GM19397 (cell line): ENCODE data around the gene COL23A1.

Experiments
- ATAC-seq: cut with Tn5 transposase; IDR thresholded peaks from one replicate; pipeline ENCODE4 v1.9.1; 2021; ENCODE audit warnings: mild to moderate bottlenecking, moderate library complexity; ENCODE audit not compliant: unreplicated experiment

COL23A1 gene

DNA sequence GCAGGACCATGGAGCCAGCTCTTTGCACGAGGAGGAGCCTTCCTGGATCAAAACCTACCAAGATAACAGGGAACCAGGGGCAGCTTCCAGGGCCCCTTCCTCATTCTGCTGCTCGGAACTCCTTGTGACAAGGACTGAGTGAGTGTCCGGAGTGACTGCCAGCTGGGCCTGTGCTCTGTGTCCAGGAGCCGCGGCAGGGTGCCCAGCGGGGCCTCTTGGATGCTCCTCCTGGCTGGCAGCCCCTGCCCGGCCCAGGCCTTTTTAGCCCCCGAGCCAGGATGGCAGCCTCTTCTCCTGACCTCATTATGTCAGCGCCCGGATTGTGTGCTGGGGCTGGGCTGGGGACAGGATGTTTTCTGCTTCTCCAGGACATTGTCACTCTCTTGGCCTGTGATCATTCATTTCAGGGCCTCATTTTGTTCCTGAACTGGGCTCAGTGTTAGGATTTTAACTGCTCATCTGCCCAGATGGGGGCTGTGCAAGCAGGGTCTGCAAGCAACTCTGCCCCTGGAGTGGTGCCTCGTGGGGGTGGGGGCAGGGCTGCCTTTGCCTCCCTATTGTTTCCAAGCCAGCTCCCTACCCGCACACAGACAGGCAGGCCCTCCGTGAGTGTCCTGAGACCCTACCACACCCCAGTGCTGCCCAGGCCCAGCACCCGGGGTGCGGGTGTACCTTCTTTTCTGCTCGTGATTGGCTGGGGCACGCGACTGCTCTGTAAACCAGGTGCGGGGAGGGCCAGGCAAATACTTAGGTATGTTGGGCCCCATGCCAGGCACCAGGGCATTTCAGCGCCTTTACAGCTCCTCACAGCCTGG lies 161.6 kb downstream of the COL23A1 start:
- no peak for ATAC-seq

DNA sequence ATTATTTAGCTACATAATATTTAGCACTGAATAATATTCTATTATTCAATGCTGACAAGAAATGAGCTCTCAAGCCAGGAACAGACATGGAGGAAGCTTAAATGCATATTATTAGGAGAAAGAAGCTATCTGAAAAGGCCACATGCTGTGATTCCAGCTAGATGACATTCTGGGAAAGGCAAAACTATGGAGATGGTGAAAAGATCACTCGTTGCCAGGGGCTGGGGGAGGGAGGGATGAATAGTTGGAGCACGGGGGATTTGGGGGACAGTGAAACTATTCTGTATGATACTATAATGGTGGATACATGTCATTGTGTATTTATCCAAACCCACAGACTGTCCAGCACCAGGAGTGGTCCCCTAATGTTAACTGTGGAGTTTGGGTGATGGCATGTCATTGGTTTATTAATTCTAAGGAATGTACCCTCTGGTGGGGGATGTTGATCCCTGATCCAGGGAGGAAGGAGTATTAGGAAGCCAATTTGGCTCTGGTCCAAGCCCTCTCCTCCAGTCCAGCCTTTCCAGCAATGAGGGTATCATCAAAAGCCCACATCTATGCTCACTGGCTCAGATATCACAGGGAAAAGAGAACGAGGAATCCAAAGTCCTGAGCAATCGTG lies 162.5 kb downstream of the COL23A1 start:
- no peak for ATAC-seq

DNA sequence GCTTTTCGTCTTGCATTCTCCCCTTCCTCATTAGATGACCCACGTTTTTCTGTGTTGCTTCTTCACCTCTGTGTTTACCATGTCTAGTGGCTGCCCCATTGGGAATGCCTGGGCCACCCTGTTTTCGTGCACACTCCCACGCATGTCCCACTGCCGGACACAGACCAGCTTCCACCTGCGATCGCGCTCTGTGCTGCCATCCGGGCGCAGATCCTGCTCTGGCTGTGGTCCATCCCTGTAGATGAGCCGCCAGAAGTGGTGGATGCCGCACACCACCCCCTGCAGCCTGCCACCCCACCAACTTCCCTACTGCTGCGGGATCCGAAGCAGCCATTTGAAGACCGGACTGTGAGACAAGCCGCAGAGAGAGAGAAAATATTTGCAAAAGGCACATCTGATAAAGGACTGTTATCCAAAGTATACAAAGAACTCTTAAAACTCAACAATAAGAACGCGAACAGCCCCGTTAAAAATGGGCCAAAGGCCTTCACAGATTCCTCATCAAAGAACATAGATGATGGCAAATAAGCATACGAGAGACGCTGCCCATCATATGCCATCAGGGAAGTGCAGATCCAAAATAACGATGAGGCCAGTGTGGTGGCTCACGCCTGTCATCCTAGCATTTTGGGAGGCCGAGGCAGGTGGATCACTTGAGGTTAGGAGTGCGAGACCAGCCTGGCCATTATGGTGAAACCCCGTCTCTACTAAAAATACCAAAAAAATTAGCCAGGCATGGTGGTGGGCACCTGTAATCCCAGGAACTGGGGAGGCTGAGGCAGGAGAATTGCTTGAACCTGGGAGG lies 163.7 kb downstream of the COL23A1 start:
- no peak for ATAC-seq

DNA sequence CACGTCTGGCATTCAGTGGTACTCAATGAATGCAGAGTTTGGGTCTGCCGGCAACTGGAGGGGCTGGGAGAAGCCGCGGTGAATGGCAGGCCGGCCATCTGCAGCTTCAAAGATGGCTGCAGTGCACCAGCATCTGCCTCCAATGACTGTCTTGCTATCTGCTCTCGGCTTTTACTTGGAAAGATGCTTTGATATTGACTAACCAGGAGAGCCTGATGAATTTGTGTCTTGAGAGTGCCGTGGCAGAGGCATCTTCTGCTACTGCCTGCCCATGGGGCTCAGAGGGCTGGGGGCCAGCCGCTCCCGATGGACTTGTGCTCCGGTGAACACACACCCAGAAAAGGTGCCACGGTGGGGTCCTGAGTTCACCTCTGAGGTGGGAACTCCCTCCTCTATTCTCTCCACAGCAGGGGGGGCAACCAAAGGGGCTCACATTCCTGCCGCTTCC lies 164.5 kb downstream of the COL23A1 start:
- ATAC-seq: no peak

GRCh38 chr5:178424810-178425177 lies 165.4 kb downstream of the COL23A1 start:
- no peak for ATAC-seq

- no peak for ATAC-seq
Measured at GRCh38 chr5:178423901-178424809, 166.0 kb downstream of the COL23A1 start.

GRCh38 chr5:178423431-178423830 lies 166.8 kb downstream of the COL23A1 start:
- ATAC-seq: no peak

DNA sequence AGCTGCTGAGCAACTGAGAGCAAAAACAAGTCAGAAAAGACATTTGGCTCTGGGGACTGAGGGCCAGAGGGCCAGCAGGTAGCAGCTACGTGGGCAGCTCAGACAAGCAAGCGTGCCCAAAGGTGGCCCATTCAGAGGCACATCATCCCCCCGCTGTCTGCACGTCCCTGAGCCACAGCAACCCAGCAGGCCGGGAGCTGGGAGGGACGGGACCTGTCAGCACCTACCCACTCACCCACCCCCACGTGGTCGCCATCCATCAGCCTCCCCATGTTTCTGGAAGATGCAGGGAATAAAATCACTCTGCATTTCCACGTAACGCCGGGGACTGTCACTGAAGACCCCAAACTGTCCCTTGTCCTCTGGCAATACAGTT lies 167.8 kb downstream of the COL23A1 start:
- ATAC-seq: no peak

DNA sequence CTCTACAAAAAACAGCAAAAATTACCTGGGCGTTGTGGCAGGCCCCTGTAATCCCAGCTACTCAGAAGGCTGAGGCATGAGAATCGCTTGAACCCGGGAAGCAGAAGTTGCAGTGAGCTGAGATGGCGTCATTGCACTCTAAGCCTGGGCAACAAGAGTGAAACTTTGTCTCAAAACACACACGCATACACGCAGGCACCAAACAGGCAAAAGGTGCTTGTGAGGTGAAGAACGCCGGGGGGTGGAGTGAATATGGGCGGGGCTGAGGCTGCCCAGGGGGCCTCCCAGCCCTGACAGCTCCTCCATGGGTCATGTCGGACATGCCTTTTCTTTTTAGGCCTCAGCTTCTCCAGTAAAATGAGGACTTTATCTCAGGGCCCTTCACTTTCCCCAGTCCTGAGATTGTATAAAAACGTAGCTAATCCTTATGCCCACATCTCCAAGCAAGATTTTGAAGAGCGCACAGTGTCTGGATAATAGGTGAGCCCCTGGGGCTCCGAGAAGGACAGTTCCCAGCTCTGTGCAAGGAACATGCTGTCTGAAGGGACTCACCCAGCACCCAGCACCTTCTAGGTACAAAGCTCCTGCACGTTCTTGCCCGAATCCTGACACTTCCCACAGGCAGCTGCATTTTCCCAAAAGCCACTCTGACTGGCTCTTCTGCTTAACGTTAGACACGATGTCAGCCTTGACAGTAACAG lies 168.3 kb downstream of the COL23A1 start:
- no peak for ATAC-seq

DNA sequence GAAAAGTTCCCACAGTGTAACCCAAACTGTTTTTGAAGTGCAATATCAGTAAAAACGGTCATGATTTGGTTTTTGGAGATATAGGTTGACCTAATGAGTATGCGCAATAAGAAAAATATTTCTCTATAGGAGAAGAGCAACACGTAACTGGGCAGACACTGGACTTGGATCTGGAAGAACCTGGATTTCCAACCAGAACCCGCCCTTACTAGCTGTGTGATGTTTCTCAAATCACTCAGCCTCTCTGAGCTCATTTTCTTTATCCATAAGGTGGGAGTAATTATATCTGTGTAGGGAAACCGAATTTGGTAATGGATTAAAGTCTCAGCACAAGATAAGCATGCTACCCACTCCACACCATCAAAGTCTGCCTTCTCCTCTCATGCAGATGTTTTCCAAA lies 169.1 kb downstream of the COL23A1 start:
- ATAC-seq: no peak

DNA sequence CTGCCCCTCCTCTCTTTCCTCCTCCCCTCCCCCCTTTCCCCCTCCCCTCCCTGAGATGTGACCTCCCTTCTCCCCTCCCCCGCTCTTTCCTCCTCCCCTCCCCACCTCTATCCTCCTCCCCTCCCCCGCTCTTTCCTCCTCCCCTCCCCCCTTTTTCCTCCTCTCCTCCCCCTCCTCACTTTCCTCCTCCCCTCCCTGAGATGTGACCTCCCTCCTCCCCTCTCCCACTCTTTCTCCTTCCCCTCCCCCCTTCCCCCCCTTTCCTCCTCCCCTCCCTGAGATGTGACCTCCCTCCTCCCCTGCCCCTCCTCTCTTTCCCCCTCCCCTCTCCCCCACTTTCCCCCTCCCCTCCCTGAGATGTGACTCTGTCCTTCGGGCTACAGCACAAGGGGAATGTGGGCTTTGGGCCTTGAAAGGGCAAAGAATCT lies 169.8 kb downstream of the COL23A1 start:
- no peak for ATAC-seq

DNA sequence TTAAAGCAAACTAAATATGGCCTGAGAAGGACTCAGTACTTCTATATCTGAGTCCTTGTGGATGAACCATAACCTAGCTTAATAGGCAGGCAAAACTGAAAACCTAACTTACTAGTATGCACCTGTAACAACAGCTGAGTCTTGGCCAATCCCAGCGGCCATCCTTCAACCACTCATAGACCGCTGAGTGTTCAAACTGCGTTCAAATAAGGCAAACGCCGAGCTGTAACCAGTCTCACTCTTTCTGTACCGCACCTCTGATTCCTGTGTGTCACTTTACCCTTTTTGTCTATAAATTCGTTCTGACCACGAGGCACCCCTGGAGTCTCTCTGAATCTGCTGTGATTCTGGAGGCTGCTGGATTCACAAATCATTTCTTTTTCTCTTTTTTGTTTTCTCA lies 170.5 kb downstream of the COL23A1 start:
- ATAC-seq: no peak

- no peak for ATAC-seq
Measured at GRCh38 chr5:178419196-178419595, 171.0 kb downstream of the COL23A1 start.

DNA sequence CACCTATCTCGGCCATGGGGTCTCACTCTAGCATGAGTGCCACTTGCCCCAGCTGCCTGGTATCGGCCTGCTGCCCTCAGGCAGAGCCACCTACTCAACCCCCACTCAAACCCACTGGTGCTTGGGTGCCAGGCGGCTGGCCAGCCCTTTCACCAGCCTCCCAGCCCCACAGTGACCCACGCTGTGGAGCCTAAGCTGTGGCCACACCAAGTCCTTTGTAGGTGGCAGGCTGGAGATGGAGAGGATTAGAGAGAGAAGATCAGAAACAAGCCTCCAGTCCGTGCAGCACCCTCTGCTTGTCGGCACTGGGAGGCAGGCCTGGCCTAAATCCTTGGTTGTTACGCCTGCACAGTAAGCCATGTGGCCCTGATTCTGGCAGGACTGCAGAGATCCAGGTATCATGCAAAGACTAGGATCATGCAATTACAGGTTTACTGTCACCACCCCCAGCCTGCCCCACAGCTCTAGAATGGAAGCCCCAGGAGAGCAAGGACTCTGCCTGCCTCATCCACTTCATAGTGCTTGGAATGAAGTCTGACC lies 171.7 kb downstream of the COL23A1 start:
- ATAC-seq: no peak

- no peak for ATAC-seq
Measured at GRCh38 chr5:178418031-178418430, 172.2 kb downstream of the COL23A1 start.

GRCh38 chr5:178417391-178417811 lies 172.8 kb downstream of the COL23A1 start:
- ATAC-seq: no peak

DNA sequence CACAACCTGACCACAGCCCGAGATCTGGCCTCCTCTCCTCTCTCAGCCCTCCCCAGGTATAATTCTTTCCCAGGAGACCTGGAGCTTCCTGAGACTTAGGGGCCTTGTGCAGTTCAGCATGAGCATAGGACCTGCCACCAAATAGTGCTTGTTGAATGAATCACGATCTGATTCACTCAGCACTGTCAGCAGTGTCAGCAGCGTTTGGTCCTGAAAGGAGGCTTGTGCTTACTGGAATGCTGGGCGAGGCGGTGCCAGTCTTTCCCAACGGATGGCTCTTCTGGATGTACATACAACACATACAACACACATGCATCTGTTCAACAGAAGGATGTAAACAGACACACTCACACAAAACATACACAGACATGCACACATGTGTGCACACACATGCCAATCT lies 173.3 kb downstream of the COL23A1 start:
- no peak for ATAC-seq

GRCh38 chr5:178416206-178416882 lies 173.8 kb downstream of the COL23A1 start:
- no peak for ATAC-seq

DNA sequence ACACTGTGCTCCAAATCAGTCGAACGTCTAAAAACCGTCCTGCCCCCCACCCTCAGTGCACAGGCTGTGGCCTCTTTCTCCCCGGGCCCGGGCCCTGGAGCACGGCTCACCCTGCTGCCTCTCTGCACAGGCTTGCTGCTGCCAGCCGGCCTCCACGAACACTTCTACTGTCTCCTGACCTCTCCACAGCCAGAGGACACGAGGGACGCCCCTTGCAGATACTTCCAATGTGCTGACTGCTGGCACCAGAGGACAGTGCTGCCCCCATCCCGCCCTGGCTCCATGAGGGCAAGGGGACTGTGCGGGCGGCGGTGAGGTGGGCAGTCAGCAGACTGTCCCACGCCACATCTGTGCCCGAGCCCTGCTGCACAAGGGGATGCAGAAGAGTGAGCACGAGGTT lies 174.8 kb downstream of the COL23A1 start:
- no peak for ATAC-seq
